GM21526 (cell line): ENCODE measurements around the gene CEP63.

Experiments
- ATAC-seq: cut with Tn5 transposase; IDR thresholded peaks from one replicate; pipeline ENCODE4 v1.9.1; 2021; ENCODE audit warnings: moderate library complexity; ENCODE audit not compliant: unreplicated experiment, low FRiP score

CEP63 gene

DNA sequence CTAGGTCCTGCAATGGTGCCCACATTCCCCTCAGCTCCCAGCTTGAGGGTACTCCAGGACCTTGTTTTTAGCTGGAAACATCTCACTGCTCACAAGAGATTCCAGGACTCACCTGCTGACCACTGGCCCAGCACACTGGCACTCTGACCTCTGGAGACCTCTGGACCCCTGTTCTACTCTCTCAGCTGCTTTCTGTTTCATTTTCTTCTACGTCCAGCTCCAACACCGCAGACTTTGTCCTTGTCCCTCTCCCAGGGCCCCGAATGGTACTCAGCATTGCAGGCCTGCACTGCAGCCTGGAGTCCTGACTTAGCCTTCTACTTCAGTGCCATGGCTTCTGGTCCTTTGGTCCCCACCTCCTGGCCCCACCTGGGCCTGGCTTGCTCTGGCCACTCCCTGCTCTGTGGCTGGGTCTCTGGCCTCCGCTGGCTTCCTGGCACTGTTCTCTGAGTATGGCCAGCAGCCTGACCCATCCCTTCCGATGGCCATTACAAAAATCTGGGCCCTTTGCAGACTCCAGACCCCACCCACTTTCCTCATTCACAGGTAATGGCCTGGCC lies 137.0 kb downstream of the CEP63 start:
- ATAC-seq = no peak

DNA sequence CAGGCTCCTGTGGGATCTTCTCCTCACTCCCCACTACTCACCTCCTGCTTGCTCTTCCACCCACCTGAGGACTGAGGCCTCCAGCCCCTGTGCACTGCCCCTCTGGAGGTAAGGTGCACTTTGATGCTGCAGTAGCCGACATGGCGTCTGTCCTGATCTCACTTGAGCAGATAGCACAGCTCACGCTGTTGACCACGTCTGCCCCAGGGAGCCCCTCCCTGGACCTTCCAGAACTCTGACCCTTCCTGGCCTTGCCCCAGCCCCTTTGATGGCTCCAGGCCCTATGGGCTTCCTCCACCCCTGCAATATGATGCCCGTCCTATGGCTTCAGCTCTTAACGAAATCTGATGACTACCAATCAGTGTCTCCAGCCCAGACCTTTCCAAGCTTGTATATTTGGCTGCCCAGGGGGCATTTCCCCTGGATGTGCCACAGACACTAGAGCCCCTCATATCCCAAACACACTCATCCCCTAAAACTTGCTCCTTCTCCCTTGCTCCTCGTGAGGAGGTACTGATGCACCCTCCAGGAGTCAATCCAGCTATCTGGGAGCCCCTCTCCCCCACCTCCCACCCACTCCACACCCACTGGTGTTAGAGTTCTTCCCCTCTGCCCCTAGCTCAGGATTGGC lies 137.9 kb downstream of the CEP63 start:
- no peak for ATAC-seq
